HepG2 (cell line): ENCODE data around the gene ANKZF1. TPM values are rescaled to one million over a fixed set of nuclear protein-coding genes. Genes with fewer than 3 reads are reported as not detected.

ENCODE experiments used
- ARNT ChIP-seq: fragments of 450-650 bp; IDR thresholded peaks from 2 replicates; pipeline ENCODE4 v1.6.1; 2017
- ASH2L ChIP-seq: fragments of 300-600, 200-600 bp; sonication (generic); IDR thresholded peaks from 2 replicates; pipeline ENCODE4 v1.7.0; 2017; ENCODE audit warnings: low read depth, mild to moderate bottlenecking, moderate library complexity, mixed read lengths, low read length; ENCODE audit not compliant: insufficient read length
- ATF4 ChIP-seq, 2 experiments: fragments of 450-650 bp in 1 of 2; sonication (generic) in 1 of 2; formaldehyde crosslinking; IDR thresholded peaks; 2 replicates each; pipeline versions ENCODE4 v1.5.0 to v1.8.0; 2020 to 2022; ENCODE audit warnings: mild to moderate bottlenecking in 1 of 2, missing genetic modification reagents in 1 of 2
- CENPBD1 ChIP-seq: sonication (generic); formaldehyde crosslinking; IDR thresholded peaks from 2 replicates; pipeline ENCODE4 v1.8.0; 2022; ENCODE audit warnings: missing genetic modification reagents, low read depth, mild to moderate bottlenecking, borderline replicate concordance
- CHD4 ChIP-seq: fragments of 200-600 bp; sonication (generic); IDR thresholded peaks from 2 replicates; pipeline ENCODE4 v1.7.0; 2017; ENCODE audit warnings: mild to moderate bottlenecking, low read length, borderline replicate concordance
- DZIP1 ChIP-seq: sonication (generic); formaldehyde crosslinking; IDR thresholded peaks from 2 replicates; pipeline ENCODE4 v1.5.0; 2020; ENCODE audit warnings: mild to moderate bottlenecking, missing genetic modification reagents
- FOXM1 ChIP-seq: sonication (generic); formaldehyde crosslinking; IDR thresholded peaks from 2 replicates; pipeline ENCODE4 v1.5.0; 2020; ENCODE audit warnings: missing genetic modification reagents
- GTF3A ChIP-seq: sonication (generic); formaldehyde crosslinking; conservative IDR thresholded peaks from 2 replicates; pipeline ENCODE4 v1.4.0; 2020; ENCODE audit warnings: mild to moderate bottlenecking, missing genetic modification reagents
- HMG20A ChIP-seq: IDR thresholded peaks from 2 replicates; pipeline ENCODE4 v1.6.1; 2016; ENCODE audit warnings: borderline replicate concordance
- HNF4A ChIP-seq: sonication (generic); formaldehyde crosslinking; IDR thresholded peaks from 2 replicates; pipeline ENCODE4 v1.4.0; 2020; ENCODE audit warnings: missing genetic modification reagents
- JUN ChIP-seq: sonication (generic); formaldehyde crosslinking; IDR thresholded peaks from 2 replicates; pipeline ENCODE4 v1.4.0; 2020; ENCODE audit warnings: mild to moderate bottlenecking, missing genetic modification reagents
- MED1 ChIP-seq: sonication (generic); formaldehyde crosslinking; IDR thresholded peaks from 2 replicates; pipeline ENCODE4 v1.4.0; 2020; ENCODE audit warnings: missing genetic modification reagents
- MED13 ChIP-seq: sonication (generic); formaldehyde crosslinking; IDR thresholded peaks from 2 replicates; pipeline ENCODE4 v1.5.0; 2020; ENCODE audit warnings: missing genetic modification reagents
- NBN ChIP-seq: fragments of 450-650 bp; conservative IDR thresholded peaks from 2 replicates; pipeline ENCODE4 v1.6.1; 2017
- NR0B2 ChIP-seq: sonication (generic); formaldehyde crosslinking; IDR thresholded peaks from 2 replicates; pipeline ENCODE4 v1.4.0; 2020; ENCODE audit warnings: mild to moderate bottlenecking, missing genetic modification reagents
- POGK ChIP-seq: sonication (generic); formaldehyde crosslinking; conservative IDR thresholded peaks from 2 replicates; pipeline ENCODE4 v1.8.0; 2022; ENCODE audit warnings: mild to moderate bottlenecking, moderate library complexity, missing genetic modification reagents
- REL ChIP-seq: sonication (generic); formaldehyde crosslinking; conservative IDR thresholded peaks from 2 replicates; pipeline ENCODE4 v1.8.0; 2022; ENCODE audit warnings: mild to moderate bottlenecking, missing genetic modification reagents, moderate library complexity
- SIN3A ChIP-seq: IDR thresholded peaks from 2 replicates; pipeline ENCODE4 v1.6.1; 2011; ENCODE audit warnings: low read depth, mild to moderate bottlenecking, control low read depth, low read length, borderline replicate concordance
- SMC3 ChIP-seq: IDR thresholded peaks from 2 replicates; pipeline ENCODE4 v1.6.1; 2011; ENCODE audit warnings: low read length, improper control_type of control experiment
- TAF15 ChIP-seq: fragments of 200-400 bp; formaldehyde crosslinking; IDR thresholded peaks from one replicate; pipeline ENCODE4 v1.6.1; 2018; ENCODE audit warnings: mild to moderate bottlenecking, low read depth, low read length; ENCODE audit not compliant: poor library complexity, severe bottlenecking
- ZNF260 ChIP-seq: sonication (generic); formaldehyde crosslinking; IDR thresholded peaks from 2 replicates; pipeline ENCODE4 v1.4.0; 2020; ENCODE audit warnings: missing genetic modification reagents, low read depth, mild to moderate bottlenecking, borderline replicate concordance
- ZNF557 ChIP-seq: sonication (generic); formaldehyde crosslinking; IDR thresholded peaks from 2 replicates; pipeline ENCODE4 v1.4.0; 2020; ENCODE audit warnings: missing genetic modification reagents
- ZNF619 ChIP-seq: sonication (generic); formaldehyde crosslinking; IDR thresholded peaks from 2 replicates; pipeline ENCODE4 v1.4.0; 2020; ENCODE audit warnings: mild to moderate bottlenecking, missing genetic modification reagents
- ZNF788 ChIP-seq: sonication (generic); formaldehyde crosslinking; IDR thresholded peaks from 2 replicates; pipeline ENCODE4 v1.5.0; 2020; ENCODE audit warnings: mild to moderate bottlenecking, missing genetic modification reagents, borderline replicate concordance
- ZNF891 ChIP-seq: sonication (generic); formaldehyde crosslinking; IDR thresholded peaks from 2 replicates; pipeline ENCODE4 v1.5.0; 2020; ENCODE audit warnings: mild to moderate bottlenecking, missing genetic modification reagents
- polyA plus RNA-seq, 8 experiments: library from polyadenylated mRNA; depleted of rRNA in 3 of 8; stranded (reverse) in 7 of 8; unstranded in 1 of 8; fragments of >200 nt; fragmentation: Illumina TruSeq in 4 of 8; extraction: Trizol in 4 of 8; gene quantifications; 2 replicates each; pipeline versions ENCODE4 v1.2.1 to v1.2.3, GENCODE V29; 2011 to 2016; ENCODE audit warnings: low read depth in 4 of 8, missing spikeins in 1 of 8, mixed read lengths in 1 of 8; ENCODE audit not compliant: insufficient read depth in 1 of 8
- total RNA-seq, 5 experiments: library from RNA; depleted of rRNA; stranded (reverse); fragments of >200 nt; fragmentation: Illumina TruSeq; extraction: Trizol; gene quantifications; 2 replicates each; pipeline ENCODE4 v1.2.3, GENCODE V29; 2016; ENCODE audit warnings: low read depth in 1 of 5

The ANKZF1 gene
- total and polyA plus RNA-seq, 2 of the 13 experiments (the other 11 are each of a cell fraction or from before 2014, with no cell fraction given): 25.3 to 128 TPM

- no peak for TF ChIP-seq ASH2L
- TF ChIP-seq JUN: no peak
- TF ChIP-seq DZIP1: no peak
- no peak for TF ChIP-seq MED13 (CRISPR knock-in tag)
- TF ChIP-seq CHD4: no peak
- TF ChIP-seq HMG20A (CRISPR knock-in tag): no peak
- no peak for TF ChIP-seq SMC3
- peak; percentile 70; the same call in 1 of the 2 replicates for TF ChIP-seq ZNF891 (CRISPR knock-in tag)
- no peak for TF ChIP-seq MED1 (CRISPR knock-in tag)
- TF ChIP-seq ATF4 (CRISPR knock-in tag; IDR thresholded peaks at IDR 0.05): no peak; a peak in 1 of 4 replicates
- TF ChIP-seq CENPBD1: no peak
- TF ChIP-seq SIN3A: no peak
- TF ChIP-seq NR0B2 (CRISPR knock-in tag): peak; percentile 61; the same call in 1 of the 2 replicates
- peak; percentile 55 for TF ChIP-seq ZNF619
- TF ChIP-seq TAF15: no peak
- TF ChIP-seq NBN: no peak
- TF ChIP-seq REL (CRISPR knock-in tag): no peak
- TF ChIP-seq POGK: no peak
- TF ChIP-seq HNF4A (CRISPR knock-in tag): peak; percentile 5; the same call in 1 of the 2 replicates
- no peak for TF ChIP-seq ZNF260 (CRISPR knock-in tag)
- TF ChIP-seq ARNT: no peak
- no peak for TF ChIP-seq ZNF557 (CRISPR knock-in tag)
- TF ChIP-seq FOXM1 (CRISPR knock-in tag): no peak
- TF ChIP-seq ZNF788 (CRISPR knock-in tag): peak; percentile 65
- no peak for TF ChIP-seq GTF3A
Observed at GRCh38 chr2:219207134-219207883, 22.3 kb upstream of the ANKZF1 start (continued).
